Measurements from ENCODE around the gene CADM1.

The CADM1 gene

GRCh38 chr11:115291325-115291724 is 212.9 kb downstream of the CADM1 start:
- no peak for TF ChIP-seq GATA3 (IDR thresholded peaks at IDR 0.05; ENCODE audit: low read depth, low read length)
- TF ChIP-seq GATA2 (IDR thresholded peaks at IDR 0.05; ENCODE audit: low read depth, low read length): no peak

DNA sequence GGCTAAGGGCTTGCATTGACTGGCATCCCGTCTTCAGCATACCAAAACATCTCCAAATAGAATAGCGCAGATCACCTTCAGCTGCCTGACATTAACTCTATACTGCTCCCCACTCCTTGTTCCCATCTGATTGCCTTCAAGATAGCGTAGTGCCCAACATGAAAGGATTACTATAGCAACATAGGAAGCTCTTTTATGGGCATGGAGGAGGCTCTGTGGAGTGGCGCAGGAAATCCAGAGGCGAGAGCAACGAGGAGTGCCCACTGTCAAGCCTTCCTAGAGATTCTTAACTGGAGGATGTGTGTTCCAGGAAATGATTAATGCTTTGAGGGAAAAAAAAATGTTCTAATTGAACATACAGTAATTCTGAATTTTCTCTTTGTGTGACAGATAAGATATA is 213.3 kb downstream of the CADM1 start:
- peak; percentile 79 for TF ChIP-seq GATA3 (IDR thresholded peaks at IDR 0.05; ENCODE audit: low read depth, low read length)
- TF ChIP-seq GATA2 (IDR thresholded peaks at IDR 0.05; ENCODE audit: low read depth, low read length): peak; percentile 96

DNA sequence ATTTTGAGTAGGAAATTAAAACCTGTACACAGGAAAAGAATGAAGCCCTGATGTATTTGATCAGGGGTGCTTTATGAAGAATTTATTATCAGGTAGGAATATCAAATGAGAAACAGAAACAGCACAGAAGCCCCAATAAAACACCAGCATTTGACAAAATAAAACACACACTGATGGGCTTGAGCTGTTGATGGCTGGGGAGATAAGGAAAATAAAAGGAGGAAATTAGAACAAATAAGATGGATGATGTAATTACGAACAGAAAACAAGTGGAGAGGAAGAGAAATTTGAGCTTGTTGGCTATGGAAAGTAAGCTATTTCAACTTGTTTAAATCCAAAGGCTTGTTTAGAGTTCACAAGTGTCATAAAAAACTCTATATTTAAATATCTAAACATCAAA is 213.7 kb downstream of the CADM1 start:
- TF ChIP-seq GATA2 (IDR thresholded peaks at IDR 0.05; ENCODE audit: low read depth, low read length) (no peak), GATA3 (IDR thresholded peaks at IDR 0.05; ENCODE audit: low read depth, low read length) (peak; percentile 94)

DNA sequence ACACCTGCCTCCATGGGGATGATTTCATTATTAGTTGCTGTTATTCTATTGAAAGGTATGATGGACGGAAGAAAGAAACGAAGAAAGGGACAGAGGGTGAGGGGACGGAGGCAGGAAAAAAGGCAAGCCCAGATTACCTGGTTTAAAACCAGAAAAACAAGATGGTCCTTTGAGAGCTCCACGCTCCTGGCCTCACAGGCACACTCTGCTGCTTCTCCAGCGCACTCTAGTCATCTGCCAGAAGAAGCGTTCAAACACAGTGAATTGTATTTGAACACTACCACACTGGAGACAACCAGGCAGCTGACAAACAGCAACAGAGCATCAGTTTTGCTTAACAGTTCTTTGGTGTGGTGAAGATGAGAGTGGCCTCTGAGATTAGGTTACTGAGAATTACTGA is 216.9 kb downstream of the CADM1 start:
- TF ChIP-seq GATA2 (IDR thresholded peaks at IDR 0.05; ENCODE audit: low read depth, low read length) (no peak), GATA3 (IDR thresholded peaks at IDR 0.05; ENCODE audit: low read depth, low read length) (no peak)

DNA sequence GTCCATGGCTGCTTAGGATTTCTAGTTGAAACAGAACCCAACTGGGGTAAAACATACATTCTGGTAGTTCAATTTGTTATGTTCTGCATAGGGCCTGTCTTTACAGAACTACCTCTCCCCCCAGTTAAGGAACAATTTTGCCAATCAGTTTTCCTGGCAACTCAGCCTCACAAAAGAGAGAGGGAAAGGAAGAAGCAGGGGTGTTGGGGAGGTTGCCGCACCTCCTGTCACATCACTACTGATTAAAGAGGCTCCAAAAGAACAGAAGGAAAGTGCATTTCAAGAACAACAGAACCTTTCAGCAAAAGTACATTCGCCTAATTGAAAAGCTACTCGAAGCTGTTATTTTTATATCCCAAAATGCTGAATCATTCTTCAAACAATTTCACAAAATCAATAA is 217.6 kb downstream of the CADM1 start:
- TF ChIP-seq GATA2 (IDR thresholded peaks at IDR 0.05; ENCODE audit: low read depth, low read length) (no peak), GATA3 (IDR thresholded peaks at IDR 0.05; ENCODE audit: low read depth, low read length) (no peak)

GRCh38 chr11:115284773-115285172 is 219.4 kb downstream of the CADM1 start:
- no peak for TF ChIP-seq GATA2 (IDR thresholded peaks at IDR 0.05; ENCODE audit: low read depth, low read length)
- TF ChIP-seq GATA3 (IDR thresholded peaks at IDR 0.05; ENCODE audit: low read depth, low read length): no peak

DNA sequence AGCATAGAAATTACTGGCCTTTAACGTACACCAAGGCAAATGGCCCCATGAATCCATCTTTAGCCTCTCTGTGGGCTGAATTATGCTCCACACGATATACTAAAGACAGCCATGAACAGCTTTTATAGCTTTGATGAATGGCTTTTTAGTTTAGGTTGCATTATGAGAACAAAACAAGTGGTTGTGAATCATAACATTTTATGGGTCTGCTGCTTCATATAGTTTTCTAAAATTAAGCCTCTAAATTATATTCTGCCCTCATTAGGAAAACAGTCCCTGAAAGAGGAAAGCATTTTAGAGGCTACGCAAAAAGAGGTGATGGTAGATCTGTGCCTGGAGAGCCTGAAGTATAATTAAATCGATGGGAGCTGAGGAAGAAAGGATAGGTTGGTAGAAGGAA is 221.3 kb downstream of the CADM1 start:
- no peak for TF ChIP-seq GATA3 (IDR thresholded peaks at IDR 0.05; ENCODE audit: low read depth, low read length)

DNA sequence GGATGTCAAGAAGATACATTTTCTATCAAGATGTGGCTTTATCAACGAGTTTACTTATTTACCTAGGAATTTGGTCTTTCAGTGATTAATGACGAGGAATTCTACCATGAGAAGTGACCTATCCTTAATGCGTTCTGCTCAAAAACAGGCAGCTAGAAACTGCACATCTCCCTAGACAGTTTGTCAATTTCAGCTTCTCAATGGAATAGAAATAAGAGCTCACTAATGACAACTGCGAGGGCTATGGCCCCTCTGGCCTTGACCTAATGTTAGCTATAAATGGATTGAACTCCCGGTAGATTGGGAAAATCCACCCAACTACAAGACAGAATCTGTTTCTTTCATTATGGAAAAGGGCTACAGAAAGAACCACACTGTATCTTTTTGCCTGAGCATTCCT is 223.4 kb downstream of the CADM1 start:
- TF ChIP-seq GATA2 (IDR thresholded peaks at IDR 0.05; ENCODE audit: low read depth, low read length): no peak
- no peak for TF ChIP-seq GATA3 (IDR thresholded peaks at IDR 0.05; ENCODE audit: low read depth, low read length)

GRCh38 chr11:115279813-115280761 is 224.1 kb downstream of the CADM1 start:
- TF ChIP-seq GATA3 (IDR thresholded peaks at IDR 0.05; ENCODE audit: low read depth, low read length) (no peak), GATA2 (IDR thresholded peaks at IDR 0.05; ENCODE audit: low read depth, low read length) (no peak)

- TF ChIP-seq GATA2 (IDR thresholded peaks at IDR 0.05; ENCODE audit: low read depth, low read length) (peak; percentile 66; the same call in 1 of the 2 replicates), GATA3 (IDR thresholded peaks at IDR 0.05; ENCODE audit: low read depth, low read length) (0 out of 2 replicates have a peak, but pooled peaks have one; percentile 3)
Measured at GRCh38 chr11:115276799-115277198, 227.4 kb downstream of the CADM1 start.

DNA sequence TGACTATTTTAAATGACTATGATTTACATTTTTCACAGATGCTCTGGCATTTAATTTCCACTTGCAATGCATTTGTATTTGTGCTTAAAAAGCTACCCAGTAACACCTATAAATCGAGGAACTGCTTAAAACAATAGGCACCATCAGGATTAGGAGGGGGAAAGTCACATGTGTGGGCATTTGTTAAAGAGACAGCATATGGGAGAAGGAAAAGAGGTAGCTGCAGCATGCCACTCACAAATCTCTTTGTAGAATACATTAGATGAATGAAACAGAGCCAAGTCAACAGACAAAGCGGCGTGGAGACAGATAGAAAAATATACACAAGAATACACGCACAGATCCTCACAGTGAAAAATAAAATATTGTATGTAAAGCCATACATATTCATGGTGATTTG is 228.0 kb downstream of the CADM1 start:
- TF ChIP-seq GATA2 (IDR thresholded peaks at IDR 0.05; ENCODE audit: low read depth, low read length) (no peak), GATA3 (IDR thresholded peaks at IDR 0.05; ENCODE audit: low read depth, low read length) (no peak)

GRCh38 chr11:115275045-115275444 is 229.2 kb downstream of the CADM1 start:
- no peak for TF ChIP-seq GATA3 (IDR thresholded peaks at IDR 0.05; ENCODE audit: low read depth, low read length)
- TF ChIP-seq GATA2 (IDR thresholded peaks at IDR 0.05; ENCODE audit: low read depth, low read length): no peak

GRCh38 chr11:115272925-115273324 is 231.3 kb downstream of the CADM1 start:
- TF ChIP-seq GATA3 (IDR thresholded peaks at IDR 0.05; ENCODE audit: low read depth, low read length) (no peak), GATA2 (IDR thresholded peaks at IDR 0.05; ENCODE audit: low read depth, low read length) (no peak)

- TF ChIP-seq GATA2 (IDR thresholded peaks at IDR 0.05; ENCODE audit: low read depth, low read length) (no peak), GATA3 (IDR thresholded peaks at IDR 0.05; ENCODE audit: low read depth, low read length) (no peak)
Measured at GRCh38 chr11:115271643-115272042, 232.6 kb downstream of the CADM1 start.

All from SH-SY5Y (cell line).